ENCODE data around the gene PDE6H.

PDE6H gene

GRCh38 chr12:14951851-14952250 is 21.0 kb upstream of the PDE6H start:
- DNase-seq (ENCODE audit: low read depth): no peak

GRCh38 chr12:14952299-14952921 is 20.4 kb upstream of the PDE6H start:
- DNase-seq (ENCODE audit: low read depth): peak; percentile 89

- DNase-seq (ENCODE audit: low read depth): no peak
Observed at GRCh38 chr12:14953752-14954151, 19.1 kb upstream of the PDE6H start.

- DNase-seq (ENCODE audit: low read depth): no peak
Observed at GRCh38 chr12:14954269-14954668, 18.6 kb upstream of the PDE6H start.

GRCh38 chr12:14956024-14956891 is 16.6 kb upstream of the PDE6H start:
- DNase-seq (ENCODE audit: low read depth): no peak

- DNase-seq (ENCODE audit: low read depth): no peak
Observed at GRCh38 chr12:14956905-14957304, 15.9 kb upstream of the PDE6H start.

- DNase-seq (ENCODE audit: low read depth): no peak
Observed at GRCh38 chr12:14957551-14958168, 15.2 kb upstream of the PDE6H start.

- DNase-seq (ENCODE audit: low read depth): no peak
Observed at GRCh38 chr12:14958361-14959125, 14.3 kb upstream of the PDE6H start.

- no peak for DNase-seq (ENCODE audit: low read depth)
Observed at GRCh38 chr12:14959126-14959440, 13.8 kb upstream of the PDE6H start.

- DNase-seq (ENCODE audit: low read depth): no peak
Observed at GRCh38 chr12:14959463-14959862, 13.4 kb upstream of the PDE6H start.

GRCh38 chr12:14959916-14960496 is 12.8 kb upstream of the PDE6H start:
- DNase-seq (ENCODE audit: low read depth): no peak

GRCh38 chr12:14960548-14961465 is 12.0 kb upstream of the PDE6H start:
- DNase-seq (ENCODE audit: low read depth): no peak

- no peak for DNase-seq (ENCODE audit: low read depth)
Observed at GRCh38 chr12:14961466-14962152, 11.2 kb upstream of the PDE6H start, which contains the start of gene ARHGDIB. Gene ARHGDIB (minus strand): TSS chr12:14961601. CDS start chr12:14950712, 10,889 bp downstream.

- no peak for DNase-seq (ENCODE audit: low read depth)
Observed at GRCh38 chr12:14962153-14962539, 10.7 kb upstream of the PDE6H start.

GRCh38 chr12:14962797-14963196 is 10.0 kb upstream of the PDE6H start:
- no peak for DNase-seq (ENCODE audit: low read depth)

GRCh38 chr12:14963520-14963919 is 9.3 kb upstream of the PDE6H start:
- no peak for DNase-seq (ENCODE audit: low read depth)

- DNase-seq (ENCODE audit: low read depth): no peak
Observed at GRCh38 chr12:14964406-14964805, 8.4 kb upstream of the PDE6H start.

GRCh38 chr12:14965221-14965620 is 7.6 kb upstream of the PDE6H start:
- DNase-seq (ENCODE audit: low read depth): no peak

GRCh38 chr12:14968478-14968877 is 4.4 kb upstream of the PDE6H start:
- DNase-seq (ENCODE audit: low read depth): no peak

- DNase-seq (ENCODE audit: low read depth): no peak
Observed at GRCh38 chr12:14970473-14970872, 2.4 kb upstream of the PDE6H start.

All from fibroblast of gingiva (primary cell).